Endothelial cell of umbilical vein (primary cell): ENCODE measurements around the gene MYLK. TPM values are rescaled to one million over a fixed set of nuclear protein-coding genes. Genes with fewer than 3 reads are reported as not detected.

Source experiments
- BruUV-seq: library from RNA; stranded (reverse); fragments of 400-500 nt; replicated peaks from 2 replicates; lab custom pipeline; 2021; lab: Mats Ljungman, UMichigan
- CTCF ChIA-PET: fragments of 300-600, 350-600 bp; sonication (Branson Sonifier 250); formaldehyde crosslinking; loops from one replicate; lab custom pipeline; 2021; ENCODE audit warnings: antibody characterized with exemption, inconsistent platforms; lab: Charles Lee
- POLR2A ChIA-PET: fragments of 300-600, 350-600 bp; sonication (Branson Sonifier 250); formaldehyde crosslinking; loops from one replicate; lab custom pipeline; 2021; ENCODE audit warnings: antibody characterized with exemption, inconsistent platforms; lab: Charles Lee
- DNase-seq: peaks from one replicate; pipeline ENCODE4 v3.0.0-alpha.2; 2011; ENCODE audit warnings: low read depth, low spot score
- FAIRE-seq: peaks from 2 replicates; lab custom pipeline; 2011; peaks lifted over from hg19 to GRCh38; lab: Jason Lieb, UNC
- H2AFZ ChIP-seq: 2 replicates; pipeline ENCODE4 v1.6.0; 2012; ENCODE audit warnings: low read depth, low read length, control low read depth, inconsistent platforms
- H3K27ac ChIP-seq: 2 replicates; pipeline ENCODE4 v1.5.1; 2011; ENCODE audit warnings: low read depth, mild to moderate bottlenecking, control low read depth, low read length, moderate library complexity; ENCODE audit not compliant: insufficient read depth
- H3K27me3 ChIP-seq, 2 experiments: 2 replicates each; pipeline versions ENCODE4 v1.6.0 to v1.6.1; 2011; ENCODE audit warnings: low read length in 2 of 2, mixed read lengths in 1 of 2; ENCODE audit not compliant: control insufficient read depth in 2 of 2, insufficient read depth in 2 of 2
- H3K36me3 ChIP-seq, 2 experiments: 2 replicates in 1 of 2; 3 replicates in 1 of 2; pipeline ENCODE4 v1.5.1; 2011; ENCODE audit warnings: low read length in 2 of 2, mild to moderate bottlenecking in 1 of 2, moderate library complexity in 1 of 2; ENCODE audit not compliant: control insufficient read depth in 2 of 2, insufficient read depth in 2 of 2; ENCODE audit errors: extremely low read depth in 1 of 2
- H3K4me1 ChIP-seq: 3 replicates; pipeline ENCODE4 v1.5.1; 2011; ENCODE audit warnings: mild to moderate bottlenecking, low read length; ENCODE audit not compliant: control insufficient read depth, insufficient read depth; ENCODE audit errors: extremely low read depth
- H3K4me2 ChIP-seq: 2 replicates; pipeline ENCODE4 v1.6.1; 2011; ENCODE audit warnings: low read length, control low read depth, mixed read lengths; ENCODE audit not compliant: insufficient read depth
- H3K4me3 ChIP-seq, 3 experiments: fragments of 200-600 bp in 1 of 3; sonication (generic), shearing (Covaris generic) in 1 of 3; replicated peaks in 1 of 3; 2 replicates each; pipeline ENCODE4 v1.5.1; 2011 to 2016; ENCODE audit warnings: control low read depth in 3 of 3, low read length in 3 of 3, mild to moderate bottlenecking in 2 of 3, inconsistent platforms in 1 of 3, low read depth in 1 of 3, moderate library complexity in 1 of 3; ENCODE audit not compliant: insufficient read depth in 1 of 3
- H3K79me2 ChIP-seq: 2 replicates; pipeline ENCODE4 v1.6.0; 2012; ENCODE audit warnings: low read length, inconsistent platforms; ENCODE audit not compliant: control insufficient read depth, insufficient read depth
- H3K9ac ChIP-seq: replicated peaks from 2 replicates; pipeline ENCODE3; 2011; ENCODE audit warnings: low read length, control low read depth; ENCODE audit not compliant: insufficient read depth; ENCODE audit errors: extremely low read depth
- H3K9me1 ChIP-seq: replicated peaks from 3 replicates; pipeline ENCODE4 v1.6.0; 2011; ENCODE audit warnings: mild to moderate bottlenecking, low read length; ENCODE audit not compliant: control insufficient read depth, insufficient read depth; ENCODE audit errors: extremely low read depth
- H3K9me3 ChIP-seq: replicated peaks from 2 replicates; pipeline ENCODE4 v1.5.1; 2012; ENCODE audit warnings: low read length, inconsistent platforms; ENCODE audit not compliant: control insufficient read depth, insufficient read depth
- H4K20me1 ChIP-seq: replicated peaks from 2 replicates; pipeline ENCODE3; 2011; ENCODE audit warnings: mild to moderate bottlenecking, low read length; ENCODE audit not compliant: control insufficient read depth, insufficient read depth; ENCODE audit errors: extremely low read depth
- EZH2 ChIP-seq: IDR thresholded peaks from 2 replicates; pipeline ENCODE4 v1.6.1; 2012; ENCODE audit warnings: borderline replicate concordance, low read depth, mild to moderate bottlenecking, moderate library complexity, low read length, inconsistent platforms; ENCODE audit not compliant: severe bottlenecking
- FOS ChIP-seq: IDR thresholded peaks from 2 replicates; pipeline ENCODE4 v1.6.1; 2011; ENCODE audit warnings: mild to moderate bottlenecking, low read length, moderate library complexity, borderline replicate concordance; ENCODE audit not compliant: insufficient read depth
- GATA2 ChIP-seq: IDR thresholded peaks from 2 replicates; pipeline ENCODE4 v1.7.0; 2011; ENCODE audit warnings: low read depth, mild to moderate bottlenecking, moderate library complexity, mixed read lengths, low read length; ENCODE audit not compliant: insufficient read length, insufficient read depth
- JUN ChIP-seq: IDR thresholded peaks from 2 replicates; pipeline ENCODE4 v1.6.1; 2011; ENCODE audit warnings: borderline replicate concordance, low read depth; ENCODE audit not compliant: insufficient read length, insufficient read depth
- MAX ChIP-seq: IDR thresholded peaks from 2 replicates; pipeline ENCODE4 v1.6.1; 2011; ENCODE audit not compliant: insufficient read depth, insufficient read length
- MYC ChIP-seq: IDR thresholded peaks from one replicate; pipeline ENCODE4 v1.6.1; 2011; ENCODE audit warnings: mild to moderate bottlenecking, low read depth, low read length
- POLR2A ChIP-seq: IDR thresholded peaks from 2 replicates; pipeline ENCODE4 v1.6.1; 2012; ENCODE audit warnings: low read depth, mild to moderate bottlenecking, control low read depth, low read length
- POLR2AphosphoS5 ChIP-seq: IDR thresholded peaks from 2 replicates; pipeline ENCODE4 v1.6.1; 2012; ENCODE audit warnings: low read depth, mild to moderate bottlenecking, control low read depth, low read length, moderate library complexity; ENCODE audit not compliant: insufficient read depth
- dilution Hi-C: fragments of 300-500 bp; cut with MboI; formaldehyde crosslinking; loops from one replicate; pipeline ENCODE4 v1.15.0; 2019; ENCODE audit warnings: low sequenced_read_pairs; ENCODE audit not compliant: extremely low pct_ligation_motif_present
- intact Hi-C: fragments of 100-400 bp; cut with micrococcal nuclease; formaldehyde crosslinking; loops from one replicate; pipeline ENCODE4 v1.10.0; 2022
- polyA plus RNA-seq, 4 experiments: library from polyadenylated mRNA; depleted of rRNA in 3 of 4; stranded (reverse) in 3 of 4; unstranded in 1 of 4; fragments of >200 nt; gene quantifications; 2 replicates each; pipeline versions ENCODE4 v1.2.1 to v1.2.3, GENCODE V29; 2011 to 2012; ENCODE audit warnings: missing spikeins in 1 of 4
- total RNA-seq: library from RNA; stranded (reverse); gene quantifications from 2 replicates; pipeline ENCODE4 v1.2.3, GENCODE V29; 2021
- TF ChIP-seq, protein P1 (sequence below), 2 donors: IDR thresholded peaks; 1 replicate in 1 of 2; 2 replicates in 1 of 2; pipeline ENCODE4 v1.5.1; 2011; ENCODE audit warnings: low read length in 2 of 2, mild to moderate bottlenecking in 2 of 2, moderate library complexity in 2 of 2, control low read depth in 1 of 2, inconsistent platforms in 1 of 2, low read depth in 1 of 2; ENCODE audit not compliant: insufficient read depth in 1 of 2; ENCODE audit errors: extremely low read depth in 1 of 2

The MYLK gene
- total and polyA plus RNA-seq, 2 donors (not counting 3 experiments of a cell fraction or from before 2014, with no cell fraction given) = 10.0 to 22.2 TPM

DNA sequence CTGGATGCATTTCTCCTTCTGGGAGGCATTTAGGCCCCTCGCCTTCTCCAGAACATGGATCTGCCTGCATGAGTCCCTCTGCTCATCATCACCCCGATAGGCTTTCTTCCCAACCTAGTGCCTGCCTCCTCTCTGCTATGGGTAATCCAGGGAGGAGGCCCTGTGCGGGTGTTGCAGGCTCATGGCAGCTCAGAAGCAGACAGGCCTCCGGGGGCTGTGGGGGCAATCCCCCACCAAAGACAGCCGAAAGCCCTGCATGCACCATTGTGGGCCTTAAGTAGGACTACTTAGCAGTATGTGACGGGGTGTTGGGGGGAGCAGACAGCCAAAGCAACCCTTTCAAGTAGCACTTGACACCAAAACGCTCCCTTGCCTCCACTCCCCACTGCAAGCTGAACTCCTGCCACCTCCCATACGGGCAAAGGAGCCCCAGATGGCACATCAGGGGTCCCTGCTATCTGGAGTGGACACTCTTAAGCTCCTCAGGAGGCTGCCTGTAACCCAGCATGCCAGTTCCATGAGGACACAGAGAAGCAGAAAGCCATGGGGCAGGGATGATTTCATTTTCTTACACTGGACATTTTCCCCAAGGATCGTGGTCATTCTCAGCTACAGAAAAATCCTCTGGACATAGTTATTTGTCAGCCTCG, 200.5 kb downstream of the MYLK start:
- ChIA-PET CTCF (interaction anchor here (1.8 kb wide), 1 partner anchor 31 kb away, joined by 12 read pairs; no protein-coding TSS in a partner anchor), POLR2A (no interaction called here)
- Histone ChIP-seq H2AFZ (no peak overlapping the region), H3K79me2 (no peaks in the 10 kb centered on the region), H3K4me1 (peaks cover 13% of the 10 kb centered on the region), H3K9me1 (no peaks in the 10 kb centered on the region), H4K20me1 (no peaks in the 10 kb centered on the region), H3K4me2 (no peak overlapping the region), H3K27me3 (no peaks in the 10 kb centered on the region), H3K9me3 (no peaks in the 10 kb centered on the region), H3K27ac (no peak overlapping the region), H3K36me3 (no peaks in the 10 kb centered on the region), H3K4me3 (no peak overlapping the region), H3K9ac (no peak overlapping the region)
- TF ChIP-seq, protein P1, sequence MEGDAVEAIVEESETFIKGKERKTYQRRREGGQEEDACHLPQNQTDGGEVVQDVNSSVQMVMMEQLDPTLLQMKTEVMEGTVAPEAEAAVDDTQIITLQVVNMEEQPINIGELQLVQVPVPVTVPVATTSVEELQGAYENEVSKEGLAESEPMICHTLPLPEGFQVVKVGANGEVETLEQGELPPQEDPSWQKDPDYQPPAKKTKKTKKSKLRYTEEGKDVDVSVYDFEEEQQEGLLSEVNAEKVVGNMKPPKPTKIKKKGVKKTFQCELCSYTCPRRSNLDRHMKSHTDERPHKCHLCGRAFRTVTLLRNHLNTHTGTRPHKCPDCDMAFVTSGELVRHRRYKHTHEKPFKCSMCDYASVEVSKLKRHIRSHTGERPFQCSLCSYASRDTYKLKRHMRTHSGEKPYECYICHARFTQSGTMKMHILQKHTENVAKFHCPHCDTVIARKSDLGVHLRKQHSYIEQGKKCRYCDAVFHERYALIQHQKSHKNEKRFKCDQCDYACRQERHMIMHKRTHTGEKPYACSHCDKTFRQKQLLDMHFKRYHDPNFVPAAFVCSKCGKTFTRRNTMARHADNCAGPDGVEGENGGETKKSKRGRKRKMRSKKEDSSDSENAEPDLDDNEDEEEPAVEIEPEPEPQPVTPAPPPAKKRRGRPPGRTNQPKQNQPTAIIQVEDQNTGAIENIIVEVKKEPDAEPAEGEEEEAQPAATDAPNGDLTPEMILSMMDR (IDR thresholded peaks at IDR 0.05; ENCODE audit: extremely low read depth in 1 of 2, insufficient read depth in 1 of 2, low read depth in 1 of 2, low read length in 2 of 2) = no peak
- TF ChIP-seq GATA2 (no peak), EZH2 (no peak), POLR2A (no peak), JUN (no peak), FOS (no peak), MAX (no peak), MYC (no peak), POLR2AphosphoS5 (no peak)
- FAIRE-seq (no peak), DNase-seq (no peak)
- intact Hi-C loops = loop anchor here (10.0 kb wide), 1 partner anchor 1199 kb away; no protein-coding TSS in a partner anchor
- no TSS peak for BruUV-seq
- dilution Hi-C loops = no loop called here
